Kidney glomerular epithelial cell (primary cell): ENCODE measurements around the gene IL1RAP.
"Not testable (repeated sequence)": the region's sequence is repeated elsewhere in the genome, so short reads cannot be mapped to it uniquely, and the experiment has no call there.

Experiments
- DNase-seq: peaks from one replicate; lab custom pipeline; 2025; lab: John Stamatoyannopoulos, UW

Gene IL1RAP

GRCh38 chr3:190513409-190514370, at the start of gene IL1RAP:
Gene IL1RAP (plus strand): TSS chr3:190514085. CDS start chr3:190564290, 50,205 bp downstream.
- DNase-seq: peak; percentile 86

GRCh38 chr3:190467922-190468321, 46.0 kb upstream of the IL1RAP start:
- DNase-seq: no peak

- not testable (repeated sequence) for DNase-seq
These were observed 40.6 kb upstream of the IL1RAP start for GRCh38 chr3:190473261-190473660.

- DNase-seq: no peak
These were observed 32.1 kb upstream of the IL1RAP start for GRCh38 chr3:190481779-190482178.

- no peak for DNase-seq
These were observed 27.9 kb upstream of the IL1RAP start for GRCh38 chr3:190485830-190486532.

GRCh38 chr3:190486533-190486864, 27.4 kb upstream of the IL1RAP start:
- no peak for DNase-seq

GRCh38 chr3:190486908-190487607, 26.8 kb upstream of the IL1RAP start:
- DNase-seq: no peak

GRCh38 chr3:190491533-190492054, 22.3 kb upstream of the IL1RAP start:
- peak; percentile 59 for DNase-seq

- DNase-seq: no peak
These were observed 21.8 kb upstream of the IL1RAP start for GRCh38 chr3:190492129-190492528.

- DNase-seq: no peak
These were observed 20.9 kb upstream of the IL1RAP start for GRCh38 chr3:190492966-190493365.

GRCh38 chr3:190494907-190495306, 19.0 kb upstream of the IL1RAP start:
- DNase-seq: no peak

GRCh38 chr3:190495354-190495753, 18.5 kb upstream of the IL1RAP start:
- DNase-seq: no peak

- no peak for DNase-seq
These were observed 18.1 kb upstream of the IL1RAP start for GRCh38 chr3:190495796-190496195.

- DNase-seq: no peak
These were observed 17.0 kb upstream of the IL1RAP start for GRCh38 chr3:190496859-190497258.

GRCh38 chr3:190497811-190498210, 16.1 kb upstream of the IL1RAP start:
- DNase-seq: no peak

- no peak for DNase-seq
These were observed 15.6 kb upstream of the IL1RAP start for GRCh38 chr3:190498293-190498692.

- no peak for DNase-seq
These were observed 14.8 kb upstream of the IL1RAP start for GRCh38 chr3:190499122-190499521.

GRCh38 chr3:190502946-190503345, 10.9 kb upstream of the IL1RAP start:
- no peak for DNase-seq

GRCh38 chr3:190504354-190505125, 9.3 kb upstream of the IL1RAP start:
- DNase-seq: no peak

- DNase-seq: no peak
These were observed 8.4 kb upstream of the IL1RAP start for GRCh38 chr3:190505381-190506003.

GRCh38 chr3:190506271-190506670, 7.6 kb upstream of the IL1RAP start:
- no peak for DNase-seq
